Urothelium cell line (cell line): ENCODE measurements around the gene RAB11FIP4.

ENCODE experiments used
- DNase-seq: peaks from one replicate; pipeline ENCODE4 v3.0.0; 2011; ENCODE audit warnings: low spot score, mixed read lengths
- FAIRE-seq: peaks from 2 replicates; lab custom pipeline; 2011; peaks lifted over from hg19 to GRCh38; lab: Jason Lieb, UNC

RAB11FIP4 gene

DNA sequence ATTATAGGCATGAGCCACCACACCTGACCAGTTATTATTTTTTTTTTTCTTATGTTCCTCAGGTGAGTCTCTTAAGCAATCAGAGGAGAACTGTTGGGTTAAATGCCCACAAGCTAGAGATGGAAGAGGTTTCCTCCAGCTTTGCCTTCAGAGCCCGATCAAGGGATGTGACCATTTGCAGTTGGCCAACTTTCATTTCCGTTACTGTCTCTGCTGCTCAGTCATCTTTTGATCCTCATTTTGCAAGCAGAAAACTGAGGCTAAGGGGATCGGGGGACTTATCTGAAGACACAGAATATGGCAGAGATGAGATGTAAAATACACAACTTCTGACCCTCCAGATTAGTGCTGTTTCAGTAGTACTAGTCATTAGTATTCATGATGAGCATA lies 188.8 kb downstream of the RAB11FIP4 start:
- DNase-seq (no peak), FAIRE-seq (peak; percentile 30)

GRCh38 chr17:31580706-31581490 lies 189.4 kb downstream of the RAB11FIP4 start:
- FAIRE-seq: peak; percentile 65
- peak; percentile 93 for DNase-seq

DNA sequence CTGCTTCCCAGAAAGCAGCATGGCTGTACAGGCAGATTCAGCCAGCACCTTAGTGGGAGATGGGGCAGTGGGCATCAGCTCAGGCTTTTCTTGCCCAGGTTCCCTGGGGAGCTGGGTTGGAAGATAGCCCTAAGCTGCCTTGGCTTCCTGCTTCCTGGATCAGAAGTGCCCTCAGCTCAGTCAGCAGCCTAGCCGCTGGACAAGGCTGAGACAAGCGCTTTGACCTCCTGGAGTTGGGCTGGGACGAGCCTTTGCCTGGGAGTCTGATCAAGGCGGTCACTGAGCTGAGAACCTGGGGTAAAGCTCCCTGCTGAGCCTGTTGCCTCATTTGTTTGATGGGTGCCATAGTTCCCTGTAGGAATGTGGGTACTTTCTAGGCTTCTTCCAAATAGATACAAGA lies 190.0 kb downstream of the RAB11FIP4 start:
- FAIRE-seq (no peak), DNase-seq (no peak)

DNA sequence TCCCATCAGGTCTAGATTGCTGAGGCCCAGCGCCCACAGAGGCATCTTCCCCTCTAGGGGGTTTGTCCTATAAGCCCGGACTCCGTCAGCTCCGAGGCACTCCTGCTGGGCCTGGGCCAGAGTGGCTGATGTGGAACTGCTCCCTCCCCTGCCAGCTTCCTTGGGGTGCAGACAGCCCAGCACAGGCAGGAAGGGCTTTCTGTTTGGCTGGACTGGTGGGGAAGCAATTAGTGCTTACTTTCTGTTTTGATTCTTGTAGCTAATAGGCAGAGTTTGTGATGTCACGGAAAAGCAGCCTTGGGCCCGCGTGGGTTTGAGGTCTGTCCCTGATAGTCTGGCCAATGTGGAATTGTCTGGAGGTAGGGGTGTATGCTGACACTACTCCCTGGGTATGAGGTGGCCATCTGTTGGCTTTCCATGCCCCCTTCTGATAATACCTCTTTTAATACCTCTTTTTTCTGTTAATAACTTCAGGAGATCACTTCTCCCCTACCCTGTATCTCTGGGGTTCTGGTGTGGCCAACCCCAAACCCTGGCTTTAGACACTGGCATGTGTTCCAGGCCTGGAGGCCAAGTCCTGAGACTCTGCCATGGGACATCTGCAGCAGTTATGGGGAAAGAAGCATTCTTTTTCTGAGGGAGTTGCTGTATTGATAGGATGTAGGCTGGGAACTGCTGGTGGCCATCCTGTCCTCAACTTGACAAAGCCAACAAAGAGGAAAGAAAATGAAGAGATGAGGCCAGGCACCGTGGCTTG lies 190.9 kb downstream of the RAB11FIP4 start:
- FAIRE-seq: no peak
- DNase-seq: no peak

GRCh38 chr17:31583772-31584356 lies 192.4 kb downstream of the RAB11FIP4 start:
- FAIRE-seq: no peak

DNA sequence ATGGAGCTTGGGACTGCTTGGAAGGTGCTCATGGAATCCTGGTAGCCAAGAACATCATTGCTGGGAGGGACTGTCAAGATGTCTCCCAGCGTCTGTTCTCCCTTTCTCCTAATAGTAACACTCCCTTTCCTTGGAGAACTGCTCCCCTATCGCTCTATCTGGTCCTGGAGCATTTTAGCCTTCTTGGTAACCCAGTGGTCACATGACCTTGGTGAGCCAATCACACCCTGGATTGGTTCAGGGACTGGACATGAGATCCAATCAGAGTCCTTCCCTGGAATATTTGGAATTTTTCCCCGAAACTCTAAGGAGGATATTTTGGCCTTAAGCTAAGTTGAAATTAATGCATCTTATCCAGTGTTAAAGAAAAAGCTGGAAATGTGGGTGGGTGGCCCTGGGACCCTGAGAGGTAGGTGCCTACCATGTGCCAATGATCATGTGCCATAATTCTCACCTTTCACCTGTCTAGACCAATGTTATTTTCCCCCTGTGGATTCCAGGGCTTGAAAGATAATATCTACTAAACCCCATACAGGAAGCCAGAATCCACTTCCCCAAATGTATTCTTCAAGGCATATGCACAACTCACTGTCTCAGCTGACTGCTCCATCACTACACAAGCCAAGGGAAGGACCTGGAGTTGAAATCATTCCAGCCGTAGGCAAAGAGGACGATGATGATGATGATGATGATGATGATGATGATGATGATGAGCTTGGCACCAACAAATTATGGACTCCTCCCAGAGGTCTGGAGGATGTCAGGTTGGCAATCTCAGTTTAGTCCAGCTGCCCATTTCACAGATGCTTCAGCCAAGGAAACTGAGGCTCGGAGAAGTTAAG lies 193.2 kb downstream of the RAB11FIP4 start:
- FAIRE-seq (no peak), DNase-seq (no peak)

More at GRCh38 chr17:31583772-31584356, 192.4 kb downstream of the RAB11FIP4 start:
- no peak for DNase-seq

- no peak for FAIRE-seq
- DNase-seq: no peak
Measured at GRCh38 chr17:31585280-31585630, 193.8 kb downstream of the RAB11FIP4 start.

DNA sequence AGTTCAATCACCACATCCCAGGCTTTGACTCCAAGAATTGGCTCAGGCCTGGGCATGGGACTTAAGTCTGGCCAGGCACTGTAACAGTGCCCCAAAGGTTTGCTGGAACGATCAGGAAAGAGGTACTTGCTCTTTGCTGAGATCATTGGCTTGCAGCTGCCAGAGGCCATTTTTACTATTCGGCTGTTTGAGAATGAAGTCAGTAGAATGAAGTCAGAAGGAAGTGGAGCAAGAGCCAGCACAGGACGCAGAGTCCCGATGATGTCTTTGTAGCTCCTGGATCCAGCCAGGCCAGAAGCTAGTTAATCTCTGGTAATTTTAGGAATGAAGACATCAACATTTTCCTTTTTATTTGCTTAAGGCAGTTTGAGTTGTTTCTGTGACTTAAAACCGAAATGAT lies 195.5 kb downstream of the RAB11FIP4 start:
- DNase-seq (no peak), FAIRE-seq (no peak)

- FAIRE-seq (no peak), DNase-seq (no peak)
Measured at GRCh38 chr17:31587462-31587861, 196.0 kb downstream of the RAB11FIP4 start.
